Activated T-cell treated with anti-CD3 and anti-CD28 coated beads, Interleukin-2, amount 50 U/mL, for 1 hour (primary cell): Measurements from ENCODE around the gene RAP2A.
A peak's percentile ranks its signal among the peaks of the same experiment; 100 is the strongest.

Experiments
- DNase-seq: peaks from one replicate; pipeline ENCODE4 v3.0.0-alpha.2; 2020

The RAP2A gene

GRCh38 chr13:97433727-97434396, at the start of gene RAP2A:
Gene RAP2A (plus strand): TSS chr13:97434169. CDS start chr13:97434471, 302 bp downstream.
- DNase-seq = peak; percentile 88

- DNase-seq = no peak
These were observed 49.6 kb upstream of the RAP2A start for GRCh38 chr13:97384371-97384770.

- no peak for DNase-seq
These were observed 48.8 kb upstream of the RAP2A start for GRCh38 chr13:97385146-97385545.

GRCh38 chr13:97385854-97386253, 48.1 kb upstream of the RAP2A start:
- DNase-seq = no peak

GRCh38 chr13:97386801-97387484, 47.0 kb upstream of the RAP2A start:
- DNase-seq = no peak

GRCh38 chr13:97387485-97387839, 46.5 kb upstream of the RAP2A start:
- DNase-seq = no peak

GRCh38 chr13:97387890-97388289, 46.1 kb upstream of the RAP2A start:
- DNase-seq = no peak

- no peak for DNase-seq
These were observed 45.6 kb upstream of the RAP2A start for GRCh38 chr13:97388373-97388772.

- no peak for DNase-seq
These were observed 42.9 kb upstream of the RAP2A start for GRCh38 chr13:97390941-97391600.

GRCh38 chr13:97392020-97392419, 41.9 kb upstream of the RAP2A start:
- DNase-seq = no peak

GRCh38 chr13:97394542-97394941, 39.4 kb upstream of the RAP2A start:
- no peak for DNase-seq

- DNase-seq = no peak
These were observed 38.4 kb upstream of the RAP2A start for GRCh38 chr13:97395447-97396136.

- DNase-seq = no peak
These were observed 36.7 kb upstream of the RAP2A start for GRCh38 chr13:97397267-97397666.

- DNase-seq = no peak
These were observed 32.5 kb upstream of the RAP2A start for GRCh38 chr13:97401421-97401820.

GRCh38 chr13:97403893-97404750, 29.8 kb upstream of the RAP2A start:
- DNase-seq = no peak

- no peak for DNase-seq
These were observed 26.4 kb upstream of the RAP2A start for GRCh38 chr13:97407540-97407939.

GRCh38 chr13:97408938-97409337, 25.0 kb upstream of the RAP2A start:
- DNase-seq = no peak

GRCh38 chr13:97411984-97412383, 22.0 kb upstream of the RAP2A start:
- DNase-seq = no peak

- no peak for DNase-seq
These were observed 20.3 kb upstream of the RAP2A start for GRCh38 chr13:97413694-97414093.

- DNase-seq = no peak
These were observed 19.6 kb upstream of the RAP2A start for GRCh38 chr13:97414392-97414791.

- DNase-seq = no peak
These were observed 16.3 kb upstream of the RAP2A start for GRCh38 chr13:97417698-97418097.
